Measurements from ENCODE around the gene HIPK3.

- TF ChIP-seq POLR2AphosphoS5 (IDR thresholded peaks at IDR 0.05; ENCODE audit: low read depth, low read length), result no peak
- no peak for TF ChIP-seq POLR2A (IDR thresholded peaks at IDR 0.05; ENCODE audit: low read depth, low read length)
- no peak for TF ChIP-seq TAF1 (IDR thresholded peaks at IDR 0.05; ENCODE audit: borderline replicate concordance, low read depth, low read length)
These were observed 29.5 kb upstream of the HIPK3 start for GRCh38 chr11:33227578-33228261.

All from GM12892 (cell line).